LNCAP (cell line): ENCODE results near the gene RXRG.

Source experiments
- TF ChIP-seq, protein P1 (sequence below): fragments of 450-650 bp; IDR thresholded peaks from 2 replicates; pipeline ENCODE4 v1.5.1; 2017; ENCODE audit warnings: mild to moderate bottlenecking

The RXRG gene

GRCh38 chr1:165392634-165393571 is 52.0 kb downstream of the RXRG start:
- TF ChIP-seq, protein P1, sequence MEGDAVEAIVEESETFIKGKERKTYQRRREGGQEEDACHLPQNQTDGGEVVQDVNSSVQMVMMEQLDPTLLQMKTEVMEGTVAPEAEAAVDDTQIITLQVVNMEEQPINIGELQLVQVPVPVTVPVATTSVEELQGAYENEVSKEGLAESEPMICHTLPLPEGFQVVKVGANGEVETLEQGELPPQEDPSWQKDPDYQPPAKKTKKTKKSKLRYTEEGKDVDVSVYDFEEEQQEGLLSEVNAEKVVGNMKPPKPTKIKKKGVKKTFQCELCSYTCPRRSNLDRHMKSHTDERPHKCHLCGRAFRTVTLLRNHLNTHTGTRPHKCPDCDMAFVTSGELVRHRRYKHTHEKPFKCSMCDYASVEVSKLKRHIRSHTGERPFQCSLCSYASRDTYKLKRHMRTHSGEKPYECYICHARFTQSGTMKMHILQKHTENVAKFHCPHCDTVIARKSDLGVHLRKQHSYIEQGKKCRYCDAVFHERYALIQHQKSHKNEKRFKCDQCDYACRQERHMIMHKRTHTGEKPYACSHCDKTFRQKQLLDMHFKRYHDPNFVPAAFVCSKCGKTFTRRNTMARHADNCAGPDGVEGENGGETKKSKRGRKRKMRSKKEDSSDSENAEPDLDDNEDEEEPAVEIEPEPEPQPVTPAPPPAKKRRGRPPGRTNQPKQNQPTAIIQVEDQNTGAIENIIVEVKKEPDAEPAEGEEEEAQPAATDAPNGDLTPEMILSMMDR = peak; percentile 99

- TF ChIP-seq, protein P1 = no peak
Observed at GRCh38 chr1:165389609-165390008, 55.3 kb downstream of the RXRG start.

GRCh38 chr1:165387961-165388360 is 57.0 kb downstream of the RXRG start:
- TF ChIP-seq, protein P1 = no peak

DNA sequence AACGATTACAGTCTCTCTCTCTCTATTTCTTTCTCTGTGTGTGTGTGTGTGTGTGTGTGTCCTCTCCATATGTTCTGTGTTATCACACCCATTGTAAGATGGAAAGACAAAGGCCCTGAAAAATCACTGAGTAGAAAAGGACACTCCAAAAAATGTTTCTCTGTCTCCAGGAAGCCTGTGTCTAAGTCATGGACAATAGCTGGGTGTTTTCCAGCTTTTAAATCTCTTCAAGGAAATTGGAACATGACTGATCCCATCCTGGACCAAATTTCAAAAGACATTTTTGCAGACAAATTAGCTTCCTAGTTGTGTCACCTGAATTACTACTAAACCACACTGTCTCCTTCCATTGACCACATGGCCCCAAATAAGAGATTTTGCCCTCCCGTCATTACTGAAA is 57.4 kb downstream of the RXRG start:
- TF ChIP-seq, protein P1 = no peak

DNA sequence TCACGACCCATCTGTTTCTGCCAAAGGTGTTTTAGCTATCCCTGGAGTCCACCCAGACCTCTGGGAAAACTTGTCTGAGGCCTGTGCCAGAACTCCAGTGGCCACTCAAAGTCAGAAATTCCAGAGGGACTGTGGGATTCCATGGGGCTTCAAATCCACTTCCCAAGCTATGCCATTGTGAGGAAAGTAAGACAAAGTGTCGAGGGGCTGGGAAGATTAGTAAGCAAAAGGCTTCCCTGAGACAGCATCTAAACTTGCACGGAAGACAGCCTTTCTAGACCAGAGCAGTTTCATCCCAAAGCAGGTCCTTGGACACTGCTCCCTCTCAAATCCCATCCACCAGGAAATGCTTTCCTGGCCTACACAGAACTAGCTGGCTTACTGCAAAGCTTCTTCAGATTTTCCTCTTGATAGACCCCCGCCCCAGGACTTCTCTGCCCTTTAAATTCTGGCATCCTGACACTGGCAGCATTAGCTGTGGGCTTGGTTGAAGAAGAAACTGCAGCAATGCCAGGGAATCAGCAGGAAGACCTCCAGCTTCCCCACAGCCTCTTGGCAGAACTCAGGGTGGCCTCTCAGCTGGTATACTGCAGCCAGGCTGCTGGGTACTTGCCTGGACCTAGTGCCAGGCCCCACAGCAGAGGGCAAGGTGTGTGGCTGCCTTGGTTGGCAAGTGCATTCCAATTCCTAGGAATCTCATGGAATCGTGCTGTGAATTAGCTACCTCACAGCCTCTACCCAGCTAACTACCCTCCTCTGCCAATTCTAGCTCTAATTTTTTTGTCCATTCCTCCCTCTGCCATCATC is 61.1 kb downstream of the RXRG start:
- TF ChIP-seq, protein P1 = no peak

GRCh38 chr1:165383067-165383466 is 61.9 kb downstream of the RXRG start:
- TF ChIP-seq, protein P1 = no peak

GRCh38 chr1:165381745-165382505 is 63.0 kb downstream of the RXRG start:
- TF ChIP-seq, protein P1 = no peak
